ENCODE data around the gene WDR90. TPM values are rescaled to one million over a fixed set of nuclear protein-coding genes. Genes with fewer than 3 reads are reported as not detected.

The WDR90 gene
- polyA plus RNA-seq, 1 donor (not counting 4 experiments of a cell fraction or from before 2014, with no cell fraction given): 5.9 TPM

- Histone ChIP-seq H3K27me3 (ENCODE audit: control insufficient read depth, extremely low read depth, insufficient read depth, low read length) (peaks cover 87% of the 10 kb centered on the region), H3K9me3 (ENCODE audit: control insufficient read depth, low read depth, low read length) (no peaks in the 10 kb centered on the region), H3K27ac (ENCODE audit: control insufficient read depth, insufficient read depth, low read length) (no peak overlapping the region), H2AFZ (ENCODE audit: control insufficient read depth, low read length) (no peak overlapping the region), H3K36me3 (ENCODE audit: control insufficient read depth in 2 of 2, extremely low read depth in 1 of 2, insufficient read depth in 2 of 2, low read length in 2 of 2) (no peaks in the 10 kb centered on the region), H3K9me1 (ENCODE audit: control insufficient read depth, extremely low read depth, insufficient read depth, low read length) (no peaks in the 10 kb centered on the region), H3K79me2 (ENCODE audit: control insufficient read depth, insufficient read depth, low read length) (no peaks in the 10 kb centered on the region), H3K4me1 (ENCODE audit: control insufficient read depth, extremely low read depth, insufficient read depth, low read length) (peaks cover 5% of the 10 kb centered on the region), H3K9ac (ENCODE audit: control insufficient read depth, extremely low read depth, insufficient read depth, low read length) (no peak overlapping the region), H3K4me2 (ENCODE audit: control insufficient read depth, extremely low read depth, insufficient read depth, low read depth, low read length) (no peak overlapping the region), H3K4me3 (ENCODE audit: control insufficient read depth in 2 of 3, extremely low read depth in 1 of 3, insufficient read depth in 2 of 3, low read depth in 1 of 3, low read length in 3 of 3) (no peak overlapping the region), H4K20me1 (ENCODE audit: control insufficient read depth, extremely low read depth, insufficient read depth, low read length) (peaks cover 5% of the 10 kb centered on the region)
- FAIRE-seq (no peak), DNase-seq (ENCODE audit: low read depth, low spot score) (no peak)
- dilution Hi-C loops (cut with MboI; ENCODE audit: extremely low pct_ligation_motif_present, low sequenced_read_pairs): no loop called here
- TF ChIP-seq EZH2 (IDR thresholded peaks at IDR 0.05; ENCODE audit: low read length): no peak
- TF ChIP-seq CTCF (optimal IDR thresholded peaks at IDR 0.05 in 1 of 3, IDR thresholded peaks at IDR 0.05 in 1 of 3, conservative IDR thresholded peaks at IDR 0.05 in 1 of 3; ENCODE audit: extremely low read depth in 1 of 3, insufficient read depth in 2 of 3, low read length in 3 of 3): no peak
These were observed 57.9 kb downstream of the WDR90 start for GRCh38 chr16:707062-707538.

GRCh38 chr16:708019-708418, 58.9 kb downstream of the WDR90 start:
- no peak for FAIRE-seq
- DNase-seq (ENCODE audit: low read depth, low spot score): no peak
- peaks cover 2% of the 10 kb centered on the region for H4K20me1 ChIP-seq (ENCODE audit: control insufficient read depth, extremely low read depth, insufficient read depth, low read length)
- H3K9me3 ChIP-seq (ENCODE audit: control insufficient read depth, low read depth, low read length): no peaks in the 10 kb centered on the region
- no peak overlapping the region for H3K9ac ChIP-seq (ENCODE audit: control insufficient read depth, extremely low read depth, insufficient read depth, low read length)
- H3K4me3 ChIP-seq (ENCODE audit: control insufficient read depth in 2 of 3, extremely low read depth in 1 of 3, insufficient read depth in 2 of 3, low read depth in 1 of 3, low read length in 3 of 3): no peak overlapping the region
- no peaks in the 10 kb centered on the region for H3K36me3 ChIP-seq (ENCODE audit: control insufficient read depth in 2 of 2, extremely low read depth in 1 of 2, insufficient read depth in 2 of 2, low read length in 2 of 2)
- H3K4me2 ChIP-seq (ENCODE audit: control insufficient read depth, extremely low read depth, insufficient read depth, low read depth, low read length): no peak overlapping the region
- H2AFZ ChIP-seq (ENCODE audit: control insufficient read depth, low read length): no peak overlapping the region
- dilution Hi-C loops (cut with MboI; ENCODE audit: extremely low pct_ligation_motif_present, low sequenced_read_pairs): no loop called here
- no peak overlapping the region for H3K27ac ChIP-seq (ENCODE audit: control insufficient read depth, insufficient read depth, low read length)
- H3K79me2 ChIP-seq (ENCODE audit: control insufficient read depth, insufficient read depth, low read length): no peaks in the 10 kb centered on the region
- peaks cover 78% of the 10 kb centered on the region for H3K27me3 ChIP-seq (ENCODE audit: control insufficient read depth, extremely low read depth, insufficient read depth, low read length)
- H3K4me1 ChIP-seq (ENCODE audit: control insufficient read depth, extremely low read depth, insufficient read depth, low read length): peaks cover 5% of the 10 kb centered on the region
- H3K9me1 ChIP-seq (ENCODE audit: control insufficient read depth, extremely low read depth, insufficient read depth, low read length): no peaks in the 10 kb centered on the region
- no peak for TF ChIP-seq EZH2 (IDR thresholded peaks at IDR 0.05; ENCODE audit: low read length)
- TF ChIP-seq CTCF (optimal IDR thresholded peaks at IDR 0.05 in 1 of 3, IDR thresholded peaks at IDR 0.05 in 1 of 3, conservative IDR thresholded peaks at IDR 0.05 in 1 of 3; ENCODE audit: extremely low read depth in 1 of 3, insufficient read depth in 2 of 3, low read length in 3 of 3): no peak

All from keratinocyte (primary cell).